ENCODE data around the gene C11orf54.

DNA sequence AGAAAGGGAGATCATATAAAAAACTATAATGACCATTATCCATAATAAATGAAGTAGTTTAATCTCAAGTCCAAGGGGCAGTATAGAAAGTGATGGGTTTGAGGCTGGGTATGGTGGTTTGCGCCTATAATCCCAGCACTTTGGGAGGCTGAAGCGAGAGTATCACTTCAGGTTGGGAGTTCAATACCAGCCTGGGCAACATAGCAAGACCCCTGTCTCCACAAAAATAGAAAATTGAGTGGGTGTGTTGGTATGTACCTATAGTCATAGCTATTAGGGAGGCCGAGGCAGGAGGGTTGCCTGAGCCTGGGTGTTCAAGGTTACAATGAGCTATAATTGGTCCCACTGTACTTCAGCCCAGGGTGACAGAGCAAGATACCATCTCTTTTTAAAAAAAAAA, 66.5 kb downstream of the C11orf54 start:
- TF ChIP-seq CTCF (conservative IDR thresholded peaks at IDR 0.05; ENCODE audit: low read length) (no peak), EZH2phosphoT487 (IDR thresholded peaks at IDR 0.05; ENCODE audit: borderline replicate concordance) (no peak)
